ENCODE data around the gene NEK5.

NEK5 gene

GRCh38 chr13:52006523-52007245 is 122.2 kb downstream of the NEK5 start:
- no peak for DNase-seq

GRCh38 chr13:52005841-52006522 is 122.9 kb downstream of the NEK5 start:
- no peak for DNase-seq

DNA sequence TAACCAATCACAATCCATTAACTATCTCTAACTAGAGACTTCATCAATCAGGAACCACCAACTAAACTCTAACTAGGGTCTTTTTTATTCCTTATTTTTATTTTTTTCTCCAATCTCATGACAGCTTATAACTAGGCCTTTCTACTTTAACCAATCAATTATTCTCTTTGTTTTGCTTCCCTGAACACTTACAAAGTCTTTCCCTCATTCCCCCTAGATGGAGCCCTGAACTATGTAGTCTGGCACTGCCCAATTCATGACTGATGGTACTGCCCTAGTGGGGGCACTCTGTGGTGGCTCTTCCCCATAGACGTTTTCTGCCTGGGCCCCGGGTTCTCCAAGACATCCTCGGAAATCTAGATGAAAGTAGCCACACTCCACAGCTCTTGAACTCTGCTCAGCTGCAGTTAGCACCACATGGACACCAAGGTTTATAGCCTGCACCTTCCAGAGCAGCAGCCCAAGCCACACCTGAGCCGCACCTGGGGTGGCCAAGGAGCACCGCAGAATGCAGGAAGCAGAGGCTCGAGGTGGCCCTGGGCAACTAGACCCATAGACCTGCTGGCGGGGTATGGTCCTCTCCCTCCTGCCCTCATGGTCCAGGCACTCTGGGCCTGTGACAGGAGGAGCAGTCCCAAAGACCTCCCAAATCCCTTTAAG is 124.2 kb downstream of the NEK5 start:
- no peak for DNase-seq

- no peak for DNase-seq
These were observed 125.3 kb downstream of the NEK5 start for GRCh38 chr13:52003541-52003940.

GRCh38 chr13:52002361-52002760 is 126.5 kb downstream of the NEK5 start:
- no peak for DNase-seq

- peak; percentile 51 to 72 (median 65) for DNase-seq
These were observed 127.6 kb downstream of the NEK5 start for GRCh38 chr13:52001120-52001731.

- DNase-seq, result no peak
These were observed 129.0 kb downstream of the NEK5 start for GRCh38 chr13:51999921-52000320.

GRCh38 chr13:51999510-51999911 is 129.4 kb downstream of the NEK5 start:
- DNase-seq, result no peak

DNA sequence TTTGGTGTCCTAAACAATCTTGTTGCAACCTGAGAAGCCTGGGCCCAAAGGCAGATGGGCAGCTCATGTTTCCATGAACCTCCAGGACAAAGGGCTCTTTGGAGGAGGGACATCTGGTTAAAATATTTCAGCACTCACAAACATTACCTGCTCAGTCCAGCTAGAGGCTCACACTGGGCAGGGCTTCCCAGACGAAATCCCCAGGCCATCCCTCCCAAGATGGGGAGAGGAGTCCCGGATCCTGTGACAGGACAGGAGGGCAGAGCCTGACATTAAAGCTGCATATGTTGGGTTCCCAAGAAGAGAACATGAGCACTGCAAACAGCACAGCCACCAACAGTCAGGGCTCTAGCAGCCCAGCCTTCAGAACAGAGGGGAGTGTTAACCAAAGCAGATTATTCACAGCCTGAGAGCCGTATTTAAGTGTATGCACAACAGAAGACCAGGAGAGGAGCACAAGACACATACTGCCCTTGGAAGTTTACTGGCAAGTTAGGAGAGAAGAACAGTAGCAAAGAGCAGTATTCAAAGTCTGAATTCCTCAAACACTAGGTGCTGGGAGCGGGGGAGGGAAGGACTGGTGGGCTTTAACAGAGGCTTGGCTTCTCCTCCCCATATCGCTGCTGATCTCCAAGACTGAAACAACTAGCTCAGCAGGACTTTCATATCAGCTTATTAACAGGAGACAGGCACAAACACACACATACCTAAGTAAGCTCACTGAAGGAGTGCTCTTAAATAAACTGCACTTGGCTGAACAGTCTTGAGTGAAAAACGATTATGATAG is 130.0 kb downstream of the NEK5 start:
- no peak for DNase-seq

DNA sequence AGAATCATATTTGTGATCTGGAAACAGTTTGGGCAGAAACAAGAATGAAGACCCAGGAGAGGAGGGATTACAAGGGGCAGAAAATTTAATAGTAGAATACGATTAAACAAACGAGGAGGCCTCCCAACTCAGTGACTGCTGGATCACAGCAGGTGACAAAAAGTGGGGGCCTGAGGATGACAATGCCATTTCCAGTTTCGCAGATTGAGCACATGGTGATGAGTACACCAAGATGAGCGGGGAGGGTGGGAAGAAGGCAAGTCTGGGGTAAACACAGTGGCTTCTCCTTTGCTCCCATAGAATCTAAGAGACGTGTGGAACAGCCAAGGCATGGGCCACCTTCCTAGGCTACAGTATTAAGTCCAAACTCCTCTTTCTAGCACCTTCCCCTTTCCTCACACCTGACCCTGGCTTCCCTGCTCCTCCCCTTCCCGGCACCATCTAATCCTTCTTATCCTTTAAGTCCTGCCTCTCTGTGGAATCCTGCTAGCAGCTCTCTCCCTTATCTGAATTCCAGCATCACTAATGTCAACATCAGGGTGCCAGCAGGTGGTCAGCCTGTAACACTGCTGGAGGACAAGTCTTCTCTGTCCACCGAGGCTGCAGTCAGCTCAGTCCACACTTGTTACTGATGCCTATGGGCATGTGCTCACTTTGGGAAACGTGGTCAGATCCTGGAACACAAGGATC is 131.1 kb downstream of the NEK5 start:
- DNase-seq, result no peak

DNA sequence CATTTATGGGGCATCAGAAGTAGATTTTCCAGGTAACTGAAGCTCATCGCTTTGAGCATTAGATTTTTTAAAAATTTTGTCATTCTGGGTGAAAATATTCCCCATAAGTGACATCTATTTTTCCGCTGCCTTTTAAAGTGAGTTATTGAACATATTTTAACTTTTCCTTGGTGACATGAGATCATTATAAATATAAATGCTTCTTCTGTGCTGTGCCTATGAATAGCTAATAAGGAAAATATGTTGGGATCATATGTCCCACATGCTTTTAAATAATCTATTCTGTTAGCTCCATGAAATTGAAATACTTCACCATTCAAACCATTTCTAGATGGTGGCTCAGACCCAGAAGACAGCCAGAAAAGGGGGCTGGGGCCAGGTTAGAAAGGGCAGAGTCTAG is 131.7 kb downstream of the NEK5 start:
- no peak for DNase-seq

DNA sequence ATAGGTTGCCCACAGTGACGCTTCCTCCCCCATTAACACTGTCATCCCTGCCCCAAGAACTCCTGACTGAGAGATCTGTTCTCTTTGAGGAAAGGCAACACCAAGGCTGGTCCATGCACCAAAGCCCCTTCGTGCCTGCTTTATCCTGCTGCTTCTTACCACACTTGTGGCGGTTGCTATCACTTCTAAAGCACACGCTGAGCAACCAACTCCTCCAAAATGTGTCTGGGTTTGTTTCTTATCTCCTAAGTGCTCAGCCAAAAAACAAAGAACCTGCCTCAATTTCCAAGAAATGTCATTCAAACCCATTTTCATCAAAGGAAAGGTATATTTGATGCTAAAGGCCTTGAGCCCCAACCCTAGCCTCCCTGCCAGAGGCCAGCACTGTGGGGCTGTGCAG is 132.2 kb downstream of the NEK5 start:
- no peak for DNase-seq

DNA sequence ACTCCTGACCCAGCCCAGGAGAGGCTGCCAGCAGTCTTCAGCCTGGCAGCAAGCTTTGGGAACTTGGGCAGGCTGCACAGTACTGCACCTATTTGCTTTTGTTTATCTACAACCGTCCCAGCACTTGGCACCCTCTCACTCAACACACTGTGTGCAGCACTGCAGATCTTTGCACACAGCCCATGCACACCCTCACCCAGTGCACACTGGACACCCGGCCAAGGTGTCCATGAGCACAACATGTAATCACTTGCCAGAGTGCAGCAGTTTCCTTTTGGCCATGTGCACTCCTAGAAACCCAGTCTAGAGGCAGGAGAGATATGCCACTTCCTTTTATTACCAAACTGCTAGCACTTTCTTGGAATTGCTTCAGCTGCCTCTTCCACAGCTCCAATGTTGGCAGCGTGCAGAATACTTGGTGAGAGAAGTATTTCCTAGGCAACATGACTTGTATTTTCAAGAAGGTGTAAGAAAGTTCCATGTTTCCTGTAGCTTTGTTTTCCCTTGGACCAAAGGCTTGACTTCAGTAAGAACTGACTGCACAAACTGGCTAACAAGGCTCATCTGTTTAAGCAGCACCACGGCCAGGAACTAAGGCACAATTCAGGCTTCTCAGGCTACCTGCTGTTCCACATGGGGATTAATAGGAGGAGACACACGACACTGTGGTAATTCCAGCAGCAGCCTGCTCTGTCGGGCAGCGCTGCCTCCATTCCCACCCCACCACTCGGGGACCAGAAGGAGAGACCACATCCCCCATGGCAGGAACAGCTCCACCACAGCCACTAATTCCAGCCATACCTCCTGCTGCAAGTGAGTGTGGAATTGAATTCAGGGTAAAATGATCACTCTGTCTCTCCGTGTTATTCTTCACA is 133.0 kb downstream of the NEK5 start:
- DNase-seq, result peak in 1 of 3 donors; percentile 22

DNA sequence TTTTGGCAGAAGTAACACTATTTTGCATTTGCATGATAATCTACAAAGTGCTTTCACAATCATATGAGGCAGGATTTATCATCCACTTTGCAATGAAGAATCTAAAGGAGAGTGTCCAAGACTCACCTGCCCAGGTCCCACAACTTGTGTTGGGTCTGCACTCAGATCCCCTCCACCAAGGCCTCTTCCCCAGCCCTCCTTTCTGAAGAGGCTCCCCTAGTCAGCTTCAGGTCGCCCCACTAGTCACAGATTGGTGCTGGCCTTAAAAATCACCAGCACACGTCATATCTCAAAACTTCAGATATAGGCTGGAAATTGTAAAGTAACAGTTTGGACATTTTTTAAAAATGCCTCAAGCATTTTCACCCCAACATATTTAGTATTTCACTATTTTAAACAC is 135.2 kb downstream of the NEK5 start:
- no peak for DNase-seq

DNA sequence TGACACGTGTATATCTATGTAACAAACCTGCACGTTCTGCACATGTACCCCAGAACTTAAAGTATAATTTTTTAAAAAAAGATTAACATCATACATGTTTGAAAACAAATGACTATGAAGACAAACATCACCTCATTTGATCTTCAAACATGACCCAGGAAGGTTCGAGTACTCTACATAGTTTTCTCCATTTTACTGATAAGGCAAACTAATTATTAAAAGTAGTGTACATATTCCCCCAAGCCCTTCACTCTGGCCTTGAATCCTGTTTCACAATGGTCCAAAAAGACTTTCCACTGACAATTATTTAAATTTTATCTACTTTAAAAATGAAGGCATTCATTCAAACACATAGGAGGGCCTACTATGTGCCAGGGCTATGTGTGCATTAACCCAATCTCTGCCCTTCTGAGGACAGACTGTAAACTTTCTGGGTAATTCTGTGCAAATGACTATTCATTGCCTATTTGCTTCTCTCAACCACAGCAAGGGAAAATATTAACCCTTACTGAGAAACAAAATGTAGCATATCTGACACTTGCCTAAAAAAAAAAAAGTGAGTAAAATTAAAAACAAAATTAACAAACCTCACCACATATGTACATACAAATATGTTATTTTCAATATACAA is 139.8 kb downstream of the NEK5 start:
- no peak for DNase-seq
